Chondrocyte (in vitro differentiated cells): ENCODE measurements around the gene FYN. TPM values are rescaled to one million over a fixed set of nuclear protein-coding genes. Genes with fewer than 3 reads are reported as not detected.

Experiments used
- DNase-seq: peaks from one replicate; pipeline ENCODE4 v3.0.0; 2021; ENCODE audit warnings: mixed read lengths, low spot score
- H3K27ac Mint-ChIP-seq: one replicate; pipeline ENCODE4 v1.8.0; 2021; ENCODE audit warnings: mild to moderate bottlenecking, moderate library complexity, mixed read lengths; ENCODE audit not compliant: unreplicated experiment
- H3K27me3 Mint-ChIP-seq: 2 replicates; pipeline ENCODE4 v1.8.0; 2021; ENCODE audit warnings: low read depth, mixed read lengths
- H3K36me3 Mint-ChIP-seq: 2 replicates; pipeline ENCODE4 v1.8.0; 2021; ENCODE audit warnings: low read depth, mixed read lengths
- H3K4me1 Mint-ChIP-seq: 2 replicates; pipeline ENCODE4 v1.8.0; 2021; ENCODE audit warnings: low read depth, mild to moderate bottlenecking, mixed read lengths
- H3K4me3 Mint-ChIP-seq: one replicate; pipeline ENCODE4 v1.8.0; 2021; ENCODE audit warnings: mild to moderate bottlenecking, moderate library complexity, mixed read lengths; ENCODE audit not compliant: unreplicated experiment
- H3K9me3 Mint-ChIP-seq: 2 replicates; pipeline ENCODE4 v1.8.0; 2021; ENCODE audit warnings: low read depth, mixed read lengths
- total RNA-seq: library from RNA; stranded (reverse); gene quantifications from 3 replicates; pipeline ENCODE4 v1.2.1, GENCODE V29; 2021
- TF ChIP-seq, protein P1 (sequence below): fragments of 200-600 bp; sonication (generic); IDR thresholded peaks from 2 replicates; pipeline ENCODE4 v1.5.0; 2021; ENCODE audit warnings: antibody characterized with exemption, mild to moderate bottlenecking, moderate library complexity

FYN gene
- total RNA-seq, 1 donor from 2014 or later, result 109 TPM

GRCh38 chr6:111806561-111807497 is 66.4 kb downstream of the FYN start:
- Mint-ChIP-seq H3K27ac (no peak overlapping the region), H3K36me3 (peaks cover 3% of the 10 kb centered on the region), H3K27me3 (no peaks in the 10 kb centered on the region), H3K4me1 (peaks cover 29% of the 10 kb centered on the region), H3K9me3 (no peaks in the 10 kb centered on the region), H3K4me3 (no peak overlapping the region)
- TF ChIP-seq, protein P1, sequence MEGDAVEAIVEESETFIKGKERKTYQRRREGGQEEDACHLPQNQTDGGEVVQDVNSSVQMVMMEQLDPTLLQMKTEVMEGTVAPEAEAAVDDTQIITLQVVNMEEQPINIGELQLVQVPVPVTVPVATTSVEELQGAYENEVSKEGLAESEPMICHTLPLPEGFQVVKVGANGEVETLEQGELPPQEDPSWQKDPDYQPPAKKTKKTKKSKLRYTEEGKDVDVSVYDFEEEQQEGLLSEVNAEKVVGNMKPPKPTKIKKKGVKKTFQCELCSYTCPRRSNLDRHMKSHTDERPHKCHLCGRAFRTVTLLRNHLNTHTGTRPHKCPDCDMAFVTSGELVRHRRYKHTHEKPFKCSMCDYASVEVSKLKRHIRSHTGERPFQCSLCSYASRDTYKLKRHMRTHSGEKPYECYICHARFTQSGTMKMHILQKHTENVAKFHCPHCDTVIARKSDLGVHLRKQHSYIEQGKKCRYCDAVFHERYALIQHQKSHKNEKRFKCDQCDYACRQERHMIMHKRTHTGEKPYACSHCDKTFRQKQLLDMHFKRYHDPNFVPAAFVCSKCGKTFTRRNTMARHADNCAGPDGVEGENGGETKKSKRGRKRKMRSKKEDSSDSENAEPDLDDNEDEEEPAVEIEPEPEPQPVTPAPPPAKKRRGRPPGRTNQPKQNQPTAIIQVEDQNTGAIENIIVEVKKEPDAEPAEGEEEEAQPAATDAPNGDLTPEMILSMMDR, result no peak
- DNase-seq, result no peak

DNA sequence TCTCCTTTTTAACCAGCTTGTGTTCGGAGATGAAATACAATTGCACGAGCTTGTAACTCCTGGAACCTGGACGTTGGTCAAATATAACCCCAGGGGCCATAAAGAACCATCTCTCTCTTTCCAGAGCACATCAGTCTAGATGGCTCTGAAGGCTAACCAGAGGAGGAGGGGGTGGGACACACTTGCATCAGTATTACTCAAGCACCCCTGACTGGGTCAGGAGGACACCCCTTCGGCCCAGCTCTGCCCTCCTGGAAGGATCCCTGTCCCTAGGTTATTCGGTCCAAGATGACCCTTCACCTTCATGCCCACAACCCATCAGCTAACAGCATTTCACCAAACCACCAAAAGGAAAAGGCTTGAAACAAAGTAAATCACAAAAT is 67.1 kb downstream of the FYN start:
- DNase-seq, result no peak
- TF ChIP-seq, protein P1, result no peak
- Mint-ChIP-seq H3K36me3 (no peaks in the 10 kb centered on the region), H3K9me3 (no peaks in the 10 kb centered on the region), H3K27ac (no peak overlapping the region), H3K4me1 (peaks cover 25% of the 10 kb centered on the region), H3K4me3 (no peak overlapping the region), H3K27me3 (no peaks in the 10 kb centered on the region)

GRCh38 chr6:111805511-111806164 is 67.6 kb downstream of the FYN start:
- Mint-ChIP-seq H3K36me3 (no peaks in the 10 kb centered on the region), H3K27me3 (no peaks in the 10 kb centered on the region), H3K4me1 (peaks cover 28% of the 10 kb centered on the region), H3K4me3 (no peak overlapping the region), H3K27ac (peak overlapping the region; percentile 52), H3K9me3 (no peaks in the 10 kb centered on the region)
- DNase-seq, result no peak
- TF ChIP-seq, protein P1, result no peak

DNA sequence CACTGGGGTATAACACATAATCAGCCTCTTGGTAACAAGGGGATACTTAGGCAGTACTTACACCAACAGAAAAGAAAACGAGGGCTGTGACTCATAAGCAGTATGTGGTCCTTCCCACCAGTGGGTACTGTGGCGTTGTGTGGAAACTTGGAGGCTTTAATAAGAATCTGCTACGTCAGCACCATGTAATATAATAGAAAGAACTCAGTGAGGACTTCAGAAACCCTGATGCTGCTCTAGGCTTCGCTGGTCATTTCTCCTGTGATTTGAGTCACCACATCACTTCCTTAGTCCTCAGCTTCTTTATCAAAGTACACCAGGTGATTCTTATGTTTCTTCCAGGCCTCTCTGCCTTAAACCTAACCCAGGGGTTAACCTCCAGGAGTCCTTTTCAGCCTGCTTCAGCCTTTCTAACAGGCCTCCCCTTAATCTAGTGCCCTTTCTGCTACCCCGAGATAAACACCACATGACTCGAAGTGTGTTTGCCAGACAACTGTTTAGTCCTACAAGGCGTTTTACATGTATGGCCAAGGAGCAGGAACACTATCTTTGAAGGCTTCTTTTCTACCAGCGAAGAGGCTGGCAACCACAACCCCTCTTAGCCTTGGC is 68.5 kb downstream of the FYN start:
- DNase-seq, result no peak
- H3K27me3 Mint-ChIP-seq, result no peaks in the 10 kb centered on the region
- no peaks in the 10 kb centered on the region for H3K9me3 Mint-ChIP-seq
- H3K36me3 Mint-ChIP-seq, result no peaks in the 10 kb centered on the region
- H3K4me1 Mint-ChIP-seq, result peaks cover 33% of the 10 kb centered on the region
- TF ChIP-seq, protein P1, result peak; percentile 59
- no peak overlapping the region for H3K4me3 Mint-ChIP-seq
- H3K27ac Mint-ChIP-seq, result peak overlapping the region; percentile 49

- TF ChIP-seq, protein P1, result no peak
- H3K27ac Mint-ChIP-seq, result peak overlapping the region; percentile 47
- no peaks in the 10 kb centered on the region for H3K36me3 Mint-ChIP-seq
- H3K27me3 Mint-ChIP-seq, result no peaks in the 10 kb centered on the region
- no peak for DNase-seq
- no peaks in the 10 kb centered on the region for H3K9me3 Mint-ChIP-seq
- no peak overlapping the region for H3K4me3 Mint-ChIP-seq
- peaks cover 42% of the 10 kb centered on the region for H3K4me1 Mint-ChIP-seq
These were observed 69.4 kb downstream of the FYN start for GRCh38 chr6:111803804-111804203.
